GM12892 (cell line): Measurements from ENCODE around the gene HSPA12A.

Experiments
- DNase-seq: peaks from one replicate; pipeline ENCODE4 v3.0.0; 2011; ENCODE audit not compliant: insufficient read length
- FAIRE-seq: peaks from 2 replicates; lab custom pipeline; 2011; peaks lifted over from hg19 to GRCh38; lab: Jason Lieb, UNC
- POLR2A ChIP-seq: IDR thresholded peaks from 2 replicates; pipeline ENCODE4 v1.6.1; 2011; ENCODE audit warnings: low read depth, low read length, control low read depth
- POLR2AphosphoS5 ChIP-seq: IDR thresholded peaks from 2 replicates; pipeline ENCODE4 v1.6.1; 2011; ENCODE audit warnings: low read depth, low read length, control low read depth
- TAF1 ChIP-seq: IDR thresholded peaks from 2 replicates; pipeline ENCODE4 v1.6.1; 2011; ENCODE audit warnings: low read depth, mild to moderate bottlenecking, control low read depth, low read length, borderline replicate concordance

Gene HSPA12A

DNA sequence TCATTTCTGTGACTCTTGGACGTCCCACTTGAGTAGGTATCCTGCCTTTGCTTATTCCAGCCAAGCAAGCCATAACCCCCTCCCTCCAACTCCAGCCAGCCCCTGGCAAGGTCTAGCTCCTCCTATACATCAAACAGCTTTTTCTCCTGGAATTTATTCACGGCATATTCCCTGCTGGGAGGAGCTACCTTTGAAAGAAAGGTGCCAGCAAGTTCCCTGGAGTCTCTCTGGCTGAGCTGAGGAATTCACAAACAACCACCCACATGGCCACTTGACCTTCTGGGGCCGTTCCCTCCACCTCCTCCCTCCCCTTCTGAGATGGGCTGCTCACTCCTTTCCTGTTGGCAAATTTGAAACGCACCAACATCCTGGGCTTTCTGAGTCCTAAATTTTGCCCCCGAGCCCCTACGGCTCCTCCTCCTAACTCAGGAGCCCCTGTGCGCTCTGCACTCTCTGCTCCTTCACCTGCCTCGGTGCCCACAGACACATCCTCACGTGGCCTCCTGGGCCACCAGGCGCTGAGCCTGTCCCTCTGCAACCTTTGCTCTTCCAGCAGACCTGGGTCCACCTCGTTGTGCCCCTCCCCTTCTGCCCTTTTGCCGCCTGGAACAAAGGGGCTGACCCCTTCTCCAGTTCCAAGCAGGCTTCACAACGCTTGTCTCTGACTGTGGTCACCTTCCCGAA lies 48.0 kb downstream of the HSPA12A start:
- no peak for DNase-seq
- TF ChIP-seq TAF1 (no peak), POLR2AphosphoS5 (no peak), POLR2A (no peak)
- no peak for FAIRE-seq

- TF ChIP-seq POLR2A (no peak), TAF1 (no peak), POLR2AphosphoS5 (no peak)
- DNase-seq (no peak), FAIRE-seq (no peak)
Observed at GRCh38 chr10:116692225-116692624, 50.1 kb downstream of the HSPA12A start.

DNA sequence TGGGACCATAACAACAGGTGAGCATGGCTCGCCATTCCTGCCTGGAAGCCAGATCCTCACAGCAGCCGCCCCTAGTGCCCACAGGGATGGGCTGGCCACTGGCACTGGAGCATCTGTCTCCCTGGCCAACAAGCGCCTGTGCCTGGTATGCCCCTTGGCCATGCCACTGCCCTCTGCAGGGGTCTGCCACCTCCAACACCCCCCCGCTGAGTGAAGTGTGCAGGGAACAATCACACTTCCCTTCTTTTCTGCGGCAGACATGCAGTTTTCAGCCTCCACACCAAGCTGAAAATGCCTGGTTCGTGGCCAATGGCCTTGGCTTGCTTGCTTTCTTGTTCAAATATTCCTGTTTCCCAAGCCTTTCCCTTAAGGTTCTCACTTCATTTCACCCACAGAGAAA lies 50.7 kb downstream of the HSPA12A start:
- TF ChIP-seq POLR2A, result no peak
- no peak for TF ChIP-seq POLR2AphosphoS5
- no peak for TF ChIP-seq TAF1
- no peak for DNase-seq
- no peak for FAIRE-seq

DNA sequence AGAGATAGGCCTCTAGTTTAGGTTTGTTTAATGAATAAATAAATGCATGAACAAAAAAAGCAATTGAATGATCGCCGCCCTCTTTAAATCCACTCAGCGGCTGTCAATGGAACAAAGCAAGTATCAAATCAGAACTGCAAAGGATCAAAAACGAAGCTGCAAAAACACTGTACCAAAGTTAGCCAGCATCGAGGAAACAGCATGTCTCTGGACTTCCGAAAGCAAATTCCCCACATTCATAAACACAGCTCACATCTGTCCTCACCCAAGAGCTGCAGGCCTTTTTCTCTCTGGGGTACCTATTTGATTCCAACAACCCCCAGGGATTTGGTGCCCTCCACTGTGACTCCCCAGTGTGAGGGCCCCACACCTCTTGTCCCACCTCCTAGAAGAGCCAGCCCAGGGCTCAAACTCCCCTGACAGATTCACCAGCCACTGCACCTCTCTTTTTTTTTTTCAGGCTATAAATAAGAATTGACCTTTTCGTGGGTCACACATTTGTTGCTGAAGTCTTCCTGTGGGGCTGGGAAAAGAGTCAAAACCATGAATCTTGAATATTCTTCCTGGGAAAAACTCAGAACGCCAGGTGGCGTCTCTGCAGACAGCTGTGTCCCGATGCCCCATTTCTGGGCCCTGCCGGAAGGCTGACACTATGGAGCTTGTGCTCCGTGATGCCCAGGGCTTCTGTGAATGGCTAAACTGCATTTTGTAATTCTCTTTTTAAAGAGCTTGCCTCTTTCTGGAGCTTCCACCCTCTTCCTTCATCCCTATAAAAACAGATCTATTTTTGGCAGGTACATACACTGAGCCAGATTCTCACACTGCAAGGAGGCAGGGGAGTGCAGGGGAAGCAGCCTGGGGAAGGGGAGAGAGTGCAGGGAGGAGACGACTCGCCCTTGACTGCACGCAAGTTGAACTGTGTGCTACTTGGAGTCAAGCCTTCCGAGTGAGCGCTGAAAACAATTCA lies 51.7 kb downstream of the HSPA12A start:
- TF ChIP-seq POLR2AphosphoS5, result no peak
- no peak for TF ChIP-seq POLR2A
- no peak for TF ChIP-seq TAF1
- DNase-seq, result no peak
- FAIRE-seq, result no peak

GRCh38 chr10:116689744-116690143 lies 52.6 kb downstream of the HSPA12A start:
- DNase-seq (no peak), FAIRE-seq (no peak)
- TF ChIP-seq TAF1 (no peak), POLR2A (no peak), POLR2AphosphoS5 (no peak)

- DNase-seq (no peak), FAIRE-seq (no peak)
- TF ChIP-seq POLR2AphosphoS5 (no peak), POLR2A (no peak), TAF1 (no peak)
Observed at GRCh38 chr10:116688741-116689495, 53.4 kb downstream of the HSPA12A start.

DNA sequence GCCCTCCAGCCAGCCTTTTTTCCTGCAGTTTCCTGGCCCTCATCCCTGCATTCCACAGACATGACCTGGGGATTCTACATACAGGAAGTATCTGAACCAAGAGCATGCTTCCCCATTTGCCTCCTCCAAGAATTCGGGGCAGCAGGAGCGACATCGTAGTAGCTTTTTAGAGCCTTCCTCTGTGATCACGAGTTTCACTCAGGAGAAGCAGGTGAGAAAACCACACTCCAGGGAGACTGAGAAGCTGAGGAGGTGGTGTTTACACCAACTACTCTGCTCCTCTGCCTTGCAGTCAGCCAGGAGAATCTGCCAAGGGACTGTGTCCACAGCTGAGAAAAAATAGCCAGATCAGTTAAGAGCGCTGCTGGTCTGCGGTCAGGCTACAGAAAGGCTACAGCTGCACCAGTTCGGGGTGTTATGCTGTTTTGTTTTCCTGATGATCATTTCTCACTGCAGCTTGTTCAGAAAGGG lies 54.1 kb downstream of the HSPA12A start:
- DNase-seq (no peak), FAIRE-seq (no peak)
- TF ChIP-seq TAF1 (no peak), POLR2AphosphoS5 (no peak), POLR2A (no peak)

- no peak for DNase-seq
- no peak for FAIRE-seq
- TF ChIP-seq POLR2A (no peak), TAF1 (no peak), POLR2AphosphoS5 (no peak)
Observed at GRCh38 chr10:116687633-116688032, 54.7 kb downstream of the HSPA12A start.

DNA sequence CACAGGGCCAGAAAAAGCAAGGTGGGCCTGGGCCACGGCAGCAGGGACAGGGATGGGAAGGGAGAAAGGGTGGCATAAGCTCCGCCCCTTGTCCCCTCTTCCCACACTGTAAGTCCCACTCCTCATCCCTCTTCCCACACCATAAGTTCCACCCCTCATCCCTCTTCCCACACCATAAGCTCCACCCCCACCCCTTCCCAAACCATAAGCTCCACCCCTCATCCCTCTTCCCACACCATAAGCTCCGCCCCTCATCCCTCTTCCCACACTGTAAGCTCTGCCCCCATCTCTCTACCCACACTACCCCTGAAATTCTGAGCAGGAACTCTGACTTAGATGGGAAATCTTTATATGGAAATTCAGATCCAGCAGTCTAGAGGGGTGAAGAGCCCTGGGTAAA lies 55.7 kb downstream of the HSPA12A start:
- TF ChIP-seq POLR2A (no peak), POLR2AphosphoS5 (no peak)
- no peak for FAIRE-seq

DNA sequence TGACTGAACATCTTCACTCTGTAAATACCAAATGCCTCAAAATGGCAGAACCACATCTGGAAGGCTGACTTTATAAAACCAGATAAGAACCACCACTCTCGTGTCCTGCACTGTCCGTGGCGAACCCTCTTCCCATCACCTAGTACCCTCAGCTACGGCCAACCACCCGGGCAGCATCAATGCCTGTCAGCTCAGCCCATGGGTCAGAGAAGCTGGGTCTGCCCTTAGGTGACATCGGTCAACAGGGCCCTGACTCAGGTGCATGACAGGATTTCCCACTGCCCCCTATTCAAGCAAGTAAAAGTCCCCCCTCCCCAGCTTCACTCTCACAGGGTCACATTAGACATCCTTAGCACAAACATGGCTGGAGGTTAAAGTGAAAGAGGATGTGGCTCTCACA lies 56.6 kb downstream of the HSPA12A start:
- TF ChIP-seq POLR2A, result no peak
- no peak for TF ChIP-seq TAF1
- DNase-seq (no peak), FAIRE-seq (no peak)

More for the DNA sequence above, 55.7 kb downstream of the HSPA12A start:
- DNase-seq, result no peak

DNA sequence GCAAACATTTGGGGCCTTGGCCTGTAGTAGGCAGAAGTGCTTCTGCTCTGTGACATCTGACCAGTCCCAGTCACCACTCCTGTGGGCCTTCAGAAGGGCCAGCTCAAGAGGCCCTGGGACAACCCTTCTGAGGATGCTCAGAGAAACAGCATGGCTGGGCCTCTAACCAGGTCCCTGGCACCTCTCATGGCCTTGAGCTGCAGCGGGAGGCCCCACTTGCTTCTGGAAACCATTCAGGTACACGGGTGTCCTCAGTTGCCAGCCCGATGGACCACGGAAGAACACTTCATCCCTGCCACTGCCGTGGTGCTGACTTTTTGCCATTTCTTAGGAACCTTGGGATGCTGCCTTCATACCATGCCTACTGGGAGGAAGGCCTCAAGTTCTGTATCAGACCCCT lies 57.6 kb downstream of the HSPA12A start:
- TF ChIP-seq POLR2AphosphoS5 (no peak), TAF1 (no peak)
- DNase-seq (no peak), FAIRE-seq (no peak)

- TF ChIP-seq TAF1 (no peak), POLR2AphosphoS5 (no peak), POLR2A (no peak)
- FAIRE-seq (no peak), DNase-seq (no peak)
Observed at GRCh38 chr10:116683821-116684220, 58.5 kb downstream of the HSPA12A start.
